NOMO-1 treated with DMSO at 0.1 percent for 48 hours (cell line): ENCODE measurements around the gene SLC25A1.
"Not testable (repeated sequence)": the region's sequence is repeated elsewhere in the genome, so short reads cannot be mapped to it uniquely, and the experiment has no call there.

Source experiments
- DNase-seq: peaks from one replicate; lab custom pipeline; 2025; ENCODE audit not compliant: unreplicated experiment; lab: John Stamatoyannopoulos, UW

Gene SLC25A1

DNA sequence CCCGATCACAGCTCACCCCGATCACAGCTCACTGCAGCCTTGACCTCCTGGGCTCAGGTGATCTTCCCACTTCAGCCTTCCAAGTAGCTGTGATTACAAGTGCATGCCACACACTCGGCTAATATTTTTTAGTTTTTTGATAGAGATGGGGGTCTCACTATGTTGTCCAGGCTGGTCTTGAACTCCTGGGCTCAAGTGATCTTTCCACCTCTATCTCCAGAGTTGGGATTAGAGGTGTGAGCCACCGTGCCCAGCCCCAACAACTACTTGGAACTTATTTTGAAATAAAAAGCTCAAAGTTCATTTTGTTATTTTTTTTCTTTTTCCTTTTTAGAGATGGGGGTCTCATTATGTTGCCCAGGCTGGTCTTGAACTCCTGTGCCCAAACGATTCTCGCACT lies 27.8 kb upstream of the SLC25A1 start:
- no peak for DNase-seq

- no peak for DNase-seq
Measured at GRCh38 chr22:19204640-19205039, 26.1 kb upstream of the SLC25A1 start.

GRCh38 chr22:19203834-19204233 lies 25.3 kb upstream of the SLC25A1 start:
- no peak for DNase-seq

DNA sequence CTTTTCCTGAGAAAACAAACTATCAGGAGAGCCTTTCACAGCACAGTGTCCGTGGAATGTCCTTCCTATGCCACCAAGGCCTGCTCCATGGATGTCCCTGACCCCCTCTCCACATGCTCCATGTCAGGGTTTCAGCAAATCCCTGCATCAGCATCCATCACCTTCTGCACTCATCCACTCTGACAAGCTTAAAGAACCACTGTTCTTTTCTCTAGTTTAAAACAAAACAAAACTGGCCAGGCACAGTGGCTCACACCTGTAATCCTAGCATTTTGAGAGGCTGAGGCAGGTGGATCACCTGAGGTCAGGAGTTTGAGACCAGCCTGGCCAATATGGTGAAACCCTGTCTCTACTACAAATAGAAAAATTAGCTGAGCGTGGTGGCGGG lies 24.3 kb upstream of the SLC25A1 start:
- not testable (repeated sequence) for DNase-seq

GRCh38 chr22:19201869-19202798 lies 23.6 kb upstream of the SLC25A1 start:
- DNase-seq = no peak

- DNase-seq = no peak
Measured at GRCh38 chr22:19201130-19201868, 22.8 kb upstream of the SLC25A1 start.

- DNase-seq = no peak
Measured at GRCh38 chr22:19199479-19199878, 20.9 kb upstream of the SLC25A1 start.

DNA sequence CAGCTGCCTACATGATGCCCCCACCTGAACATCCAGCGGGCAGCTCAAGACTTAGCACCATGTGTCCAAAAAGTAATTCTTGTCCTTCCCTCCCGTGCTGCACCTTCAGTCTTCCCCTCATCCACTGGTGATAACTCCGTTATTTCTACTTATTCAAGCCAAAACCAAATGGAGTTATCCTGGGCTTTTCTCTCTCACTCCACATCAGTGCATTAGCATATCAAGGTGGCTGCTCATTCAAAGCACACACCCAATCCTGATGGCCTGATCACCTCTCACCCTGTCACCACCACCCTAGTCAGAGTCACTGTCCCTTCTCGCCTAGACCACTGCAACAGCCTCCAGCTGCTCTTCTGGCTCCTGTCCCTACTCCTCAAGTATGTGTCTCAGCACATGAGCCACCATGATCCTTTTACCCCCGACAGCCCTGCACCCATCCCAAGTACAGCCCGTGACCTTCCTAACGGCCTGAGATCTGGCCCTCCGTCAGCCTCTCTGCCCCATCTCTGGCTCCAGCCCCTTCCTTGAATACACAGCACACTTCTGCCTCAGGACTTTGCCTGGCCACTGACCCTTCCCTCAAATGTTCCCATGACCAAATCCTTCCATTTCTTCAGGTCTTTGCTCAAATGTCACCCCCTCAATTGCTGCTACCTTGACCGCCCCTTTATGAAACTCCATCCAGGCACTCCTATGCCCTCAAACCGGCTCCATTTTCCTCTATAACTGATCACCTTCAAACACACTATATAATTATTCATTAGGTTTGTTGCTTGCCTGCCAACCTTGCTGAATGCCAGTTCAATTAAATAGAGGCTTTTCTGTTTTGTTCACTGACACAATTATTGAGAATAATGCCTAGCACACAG lies 19.7 kb upstream of the SLC25A1 start:
- no peak for DNase-seq

GRCh38 chr22:19196841-19197612 lies 18.5 kb upstream of the SLC25A1 start:
- DNase-seq = no peak

DNA sequence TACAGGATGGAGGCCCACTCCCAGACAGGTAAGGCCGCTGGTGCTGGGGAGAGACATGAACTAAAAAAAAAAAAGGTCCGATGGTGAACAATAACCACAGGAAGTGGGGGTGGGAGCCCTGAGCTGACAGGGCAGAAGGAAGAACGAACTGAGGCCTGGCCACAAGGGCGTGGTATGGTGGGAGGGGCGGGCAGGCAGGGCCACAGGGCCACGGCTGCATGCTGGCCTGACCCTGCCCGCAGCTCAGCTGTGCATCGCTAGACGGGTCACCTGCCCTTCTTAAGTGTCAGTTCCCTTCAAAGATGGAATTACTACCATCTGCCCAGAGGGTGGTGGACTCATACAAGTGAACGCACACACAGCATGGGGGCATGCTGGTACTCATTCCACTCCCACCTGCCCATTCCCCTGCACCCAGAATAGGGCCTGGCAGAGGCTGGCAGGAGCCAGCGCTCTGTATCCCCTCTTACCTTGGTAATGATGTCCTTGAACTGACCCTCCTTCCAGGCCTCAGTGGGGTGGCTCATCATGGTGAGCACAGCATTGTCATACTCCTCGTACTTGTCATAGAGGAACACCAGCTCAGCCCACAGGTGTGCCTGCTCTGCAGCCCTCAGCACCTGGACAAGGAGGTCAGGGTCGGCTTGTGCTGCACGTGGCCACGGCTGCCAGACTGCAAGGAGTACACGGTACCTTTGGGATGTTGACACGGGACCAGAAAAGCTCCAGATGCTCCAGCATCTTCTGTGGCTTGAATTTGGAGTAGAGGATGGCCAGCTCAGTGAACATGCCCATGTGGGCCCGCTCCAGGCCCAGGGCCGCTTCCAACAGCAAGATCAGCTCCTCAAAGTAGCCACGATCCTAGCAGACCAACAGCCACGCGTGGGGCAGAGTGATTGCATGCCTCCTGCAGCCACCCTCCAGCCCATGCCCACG lies 17.5 kb upstream of the SLC25A1 start:
- DNase-seq = no peak

DNA sequence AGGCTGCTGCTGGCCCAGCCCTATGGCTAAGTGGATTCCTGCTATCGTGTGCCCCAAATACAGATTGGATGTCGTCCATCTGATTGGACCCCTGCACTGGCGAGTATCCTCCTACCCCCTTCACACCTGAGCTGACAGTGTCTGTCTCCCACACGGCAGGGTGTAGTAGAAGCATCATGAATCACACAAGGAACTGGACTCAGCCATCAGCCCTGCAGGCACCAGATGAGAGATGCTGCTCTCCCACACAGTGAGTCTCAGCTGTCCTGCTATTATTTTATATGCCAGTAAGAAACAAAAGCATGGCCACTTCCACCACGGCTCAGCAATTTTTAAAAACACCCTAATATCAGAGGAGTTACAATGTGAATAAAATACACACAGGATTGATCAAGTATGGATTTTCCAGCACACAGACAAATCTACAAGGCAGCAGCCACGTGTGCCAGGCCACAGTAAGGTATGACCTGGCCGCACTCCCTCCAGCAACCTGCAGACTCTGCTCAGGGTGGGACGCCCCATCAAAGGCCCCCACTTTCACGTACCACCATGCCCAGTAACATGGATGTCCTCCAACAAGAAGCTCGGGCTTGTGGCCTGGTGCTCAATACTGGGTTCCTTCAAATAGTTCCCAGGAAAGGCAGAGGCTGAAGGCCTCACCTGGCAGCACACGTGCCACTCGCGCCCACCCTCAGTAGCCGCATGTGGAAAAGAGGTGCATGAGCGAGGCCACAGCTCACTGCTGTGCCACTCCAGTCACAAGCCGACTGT lies 16.4 kb upstream of the SLC25A1 start:
- DNase-seq = no peak

- no peak for DNase-seq
Measured at GRCh38 chr22:19193879-19194278, 15.3 kb upstream of the SLC25A1 start.

DNA sequence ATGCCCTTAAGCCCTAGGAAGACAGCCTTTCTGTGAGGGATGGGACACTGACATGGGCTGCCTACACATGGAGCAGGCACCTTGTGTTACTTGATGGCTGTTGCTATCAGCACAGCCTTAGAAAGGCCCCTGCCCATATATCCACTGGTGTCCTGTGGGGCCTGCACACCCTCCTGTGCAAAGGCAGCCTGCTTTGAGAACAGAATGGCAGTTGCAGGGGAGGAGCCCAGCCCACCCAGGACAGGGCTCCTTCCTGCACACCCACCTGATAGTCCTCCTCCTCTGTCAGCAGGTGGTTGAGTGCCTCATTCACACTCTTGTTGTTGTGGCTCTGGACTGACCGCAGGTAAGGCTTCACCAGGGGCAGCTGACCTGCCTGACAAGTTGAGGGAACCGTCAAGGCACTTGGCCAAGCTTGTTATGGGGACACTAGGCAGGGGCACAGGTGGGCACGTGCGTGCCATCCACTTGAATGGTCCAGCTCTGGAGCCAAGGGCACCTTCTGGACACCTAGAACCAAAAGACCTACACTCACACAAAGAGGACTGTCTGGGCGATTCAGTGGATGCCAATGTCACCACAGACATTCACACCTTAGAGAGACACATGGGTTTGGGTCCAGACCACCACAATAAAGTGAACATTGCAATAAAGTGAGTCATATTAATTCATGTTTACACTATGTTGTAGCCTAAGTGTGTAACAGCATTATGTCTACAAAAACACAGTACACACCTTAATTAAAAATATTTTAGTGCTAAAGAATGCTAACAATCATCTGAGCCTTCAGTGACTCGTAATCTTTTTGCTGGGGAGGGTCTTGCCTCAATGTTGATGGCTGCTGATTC lies 9.4 kb upstream of the SLC25A1 start:
- DNase-seq = no peak

GRCh38 chr22:19184276-19184997 lies 5.9 kb upstream of the SLC25A1 start:
- no peak for DNase-seq

DNA sequence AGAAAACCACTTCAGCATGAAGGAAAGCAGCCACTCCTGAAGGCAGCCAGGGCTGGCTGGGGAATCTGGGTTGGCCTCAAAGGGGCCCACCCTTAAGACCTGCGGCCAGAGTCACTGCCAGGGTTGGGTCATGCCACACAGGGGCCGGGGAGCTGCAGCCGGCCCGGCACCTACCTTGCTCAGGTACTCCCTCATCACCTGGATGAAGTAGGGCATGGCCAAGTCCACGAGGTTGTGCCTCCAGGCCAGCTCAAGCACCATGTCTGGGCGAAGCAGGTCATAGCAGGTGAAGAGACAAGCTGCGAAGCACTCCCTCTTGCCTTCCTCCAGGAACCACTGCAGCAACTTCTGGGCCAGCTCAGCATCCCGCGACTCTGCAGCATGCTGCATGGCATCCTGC lies 4.7 kb upstream of the SLC25A1 start:
- DNase-seq = no peak

DNA sequence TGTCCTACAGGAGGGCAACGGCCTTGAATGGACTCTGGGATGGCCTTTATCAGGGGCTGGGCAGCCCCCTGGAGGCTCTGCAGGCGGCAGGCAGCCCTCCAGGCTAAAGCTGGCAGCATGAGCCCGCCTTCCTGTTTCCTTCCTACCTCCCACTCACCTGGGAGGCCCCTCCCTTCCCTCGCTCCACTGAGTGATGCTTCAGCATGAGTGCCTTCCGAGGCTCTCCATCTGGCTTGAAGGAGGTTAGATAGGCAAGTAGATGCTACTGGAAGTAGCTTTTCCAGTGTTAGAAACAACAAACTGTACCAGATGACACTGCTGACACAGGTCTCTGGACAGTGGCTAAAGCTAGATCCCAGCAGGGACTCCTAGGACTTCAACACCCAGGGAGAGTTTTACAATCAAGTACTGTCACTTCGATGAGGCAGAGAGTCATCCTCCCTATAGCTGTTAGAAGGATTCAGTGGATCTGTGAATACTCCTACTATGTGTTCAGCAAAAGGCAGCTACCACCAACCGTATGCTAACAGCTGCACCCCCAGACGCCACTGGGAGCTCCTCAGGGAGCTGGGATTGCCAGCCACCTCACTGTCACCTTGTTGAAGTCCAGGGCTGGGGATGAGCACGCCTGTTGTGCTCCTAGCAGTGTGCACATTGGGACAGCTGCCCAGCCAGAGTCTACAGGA lies 4.1 kb upstream of the SLC25A1 start:
- no peak for DNase-seq
